GM19397 (cell line): Measurements from ENCODE around the gene GTF2A2.
"Not testable (repeated sequence)": the region's sequence is repeated elsewhere in the genome, so short reads cannot be mapped to it uniquely, and the experiment has no call there.

Experiments used
- ATAC-seq: cut with Tn5 transposase; IDR thresholded peaks from one replicate; pipeline ENCODE4 v1.9.1; 2021; ENCODE audit warnings: mild to moderate bottlenecking, moderate library complexity; ENCODE audit not compliant: unreplicated experiment

GTF2A2 gene

DNA sequence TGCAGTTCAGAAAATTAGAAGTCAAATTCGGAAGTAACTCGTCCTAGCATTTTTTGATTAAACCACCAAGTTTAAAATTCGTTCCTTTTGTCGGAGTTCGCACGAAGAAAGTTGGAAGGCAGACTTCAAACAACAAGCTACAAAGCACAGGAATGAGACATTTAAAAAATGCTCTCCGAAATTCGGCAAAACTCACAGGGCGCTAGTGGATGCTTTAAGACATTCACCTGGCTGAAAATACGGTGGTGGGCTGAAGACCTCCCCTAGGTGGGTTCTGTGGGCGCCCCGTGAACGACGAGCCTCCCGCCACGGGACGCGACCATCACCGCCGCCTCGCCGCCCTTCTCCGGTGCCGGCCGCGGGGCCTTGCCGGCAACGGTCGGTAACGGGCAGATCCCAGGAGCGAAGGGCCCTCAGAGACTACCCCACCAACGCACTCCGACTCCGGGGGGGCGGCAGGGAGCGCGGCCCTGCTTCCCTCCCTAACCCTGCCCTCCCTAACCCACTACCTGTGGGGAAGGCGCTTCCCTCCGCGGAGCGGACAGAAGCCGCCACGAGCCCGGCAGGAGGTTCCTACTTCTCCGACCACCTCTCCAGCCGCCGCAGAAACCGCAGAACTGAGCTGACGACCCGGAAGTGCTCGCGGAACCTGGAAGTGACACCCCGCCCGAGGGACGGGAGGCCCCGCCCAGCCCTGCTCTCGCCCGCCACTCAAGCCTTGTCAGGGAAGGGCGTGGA is at the start of gene GTF2A2:
TSS of gene GTF2A2 (minus strand) at position 619 of the 738 bp plus-strand sequence. CDS start 5,238 bp downstream, outside the sequence.
- ATAC-seq, result peak; percentile 99

- no peak for ATAC-seq
Measured at GRCh38 chr15:59703979-59704796, 46.9 kb upstream of the GTF2A2 start.

DNA sequence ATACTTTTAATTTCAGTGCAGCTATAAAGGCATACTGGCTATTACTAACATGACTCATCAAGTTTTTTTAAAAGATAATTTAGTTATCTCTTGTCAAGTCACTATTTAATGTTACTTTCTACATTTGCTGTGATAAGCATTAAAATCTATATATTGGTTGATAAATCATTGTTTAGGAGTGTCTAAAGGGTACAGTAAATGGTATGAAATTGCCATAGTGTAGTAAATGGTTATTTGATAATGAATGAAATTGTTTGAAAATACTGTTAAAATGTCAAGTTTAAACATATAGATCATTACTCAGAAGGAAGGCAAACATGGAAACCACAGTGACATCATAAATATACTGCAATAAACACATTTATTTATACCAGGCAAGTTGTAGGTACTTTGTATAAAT is 45.0 kb upstream of the GTF2A2 start:
- ATAC-seq, result no peak

- no peak for ATAC-seq
Measured at GRCh38 chr15:59701880-59702279, 44.6 kb upstream of the GTF2A2 start.

GRCh38 chr15:59699810-59700431 is 42.6 kb upstream of the GTF2A2 start:
- no peak for ATAC-seq

DNA sequence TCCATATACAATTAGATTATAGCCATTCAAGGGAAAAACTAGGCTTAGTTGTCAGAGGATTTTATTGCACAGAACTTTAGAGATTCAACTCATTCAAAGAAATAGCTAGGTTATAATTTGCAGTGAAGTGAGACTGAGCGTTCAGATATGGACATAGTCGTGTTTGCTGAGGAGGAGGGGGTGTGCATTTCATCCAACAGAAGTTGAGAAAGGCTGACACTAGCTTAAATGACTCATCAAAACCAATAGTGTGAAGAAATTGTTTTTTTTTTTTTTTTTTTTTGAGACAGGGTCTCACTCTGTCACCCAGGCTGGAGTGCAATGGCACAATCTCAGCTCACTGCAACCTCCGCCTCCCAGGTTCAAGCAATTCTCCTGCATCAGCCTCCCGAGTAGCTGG is 40.8 kb upstream of the GTF2A2 start:
- ATAC-seq, result not testable (repeated sequence)

DNA sequence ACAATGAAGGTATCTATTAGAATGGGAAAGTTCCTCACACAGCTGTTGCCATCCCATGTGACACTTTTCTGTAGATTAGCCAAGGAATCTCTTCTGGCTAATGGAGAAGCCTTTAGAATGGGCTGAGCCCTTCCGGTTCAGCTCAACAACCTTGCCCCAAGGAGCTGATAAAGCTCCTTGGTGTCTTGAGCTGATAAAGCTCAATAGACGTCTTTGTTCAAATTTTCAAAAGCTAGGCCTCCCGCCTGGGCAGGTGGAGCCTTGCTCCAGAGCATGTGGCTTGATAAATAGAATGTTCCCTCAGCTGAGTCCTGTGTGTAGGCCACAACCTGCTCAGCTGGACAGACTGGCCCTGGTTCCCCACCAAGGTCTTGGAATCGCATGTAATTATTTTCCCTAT is 39.0 kb upstream of the GTF2A2 start:
- no peak for ATAC-seq

GRCh38 chr15:59694779-59695178 is 37.5 kb upstream of the GTF2A2 start:
- ATAC-seq, result no peak

DNA sequence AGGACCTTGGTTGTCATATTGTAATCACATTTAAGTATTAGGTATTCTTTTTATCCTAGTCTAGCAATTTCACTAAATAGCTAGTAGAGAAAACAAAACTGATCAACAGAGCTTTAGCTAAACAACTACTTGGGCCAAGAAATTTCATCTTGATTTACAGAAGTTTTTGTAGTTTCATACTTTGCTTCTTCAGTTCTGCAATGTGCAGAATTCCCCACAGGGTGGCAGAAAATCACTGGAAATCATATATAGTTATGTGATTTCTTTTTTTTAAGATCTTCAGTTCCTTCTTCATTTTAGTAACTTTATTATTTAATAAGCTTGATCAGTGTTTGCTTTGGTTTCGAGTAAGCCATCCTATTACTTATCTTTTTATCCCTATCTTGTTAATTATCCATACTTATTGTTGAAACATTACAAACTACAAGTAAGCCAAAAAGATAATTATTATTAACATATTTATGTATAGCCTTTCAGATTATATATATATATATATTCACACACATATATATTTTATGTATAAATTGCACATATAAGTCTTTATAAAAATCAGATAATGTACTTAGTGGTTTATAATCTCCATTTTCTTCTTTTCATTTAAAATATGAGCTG is 34.0 kb upstream of the GTF2A2 start:
- ATAC-seq, result no peak

DNA sequence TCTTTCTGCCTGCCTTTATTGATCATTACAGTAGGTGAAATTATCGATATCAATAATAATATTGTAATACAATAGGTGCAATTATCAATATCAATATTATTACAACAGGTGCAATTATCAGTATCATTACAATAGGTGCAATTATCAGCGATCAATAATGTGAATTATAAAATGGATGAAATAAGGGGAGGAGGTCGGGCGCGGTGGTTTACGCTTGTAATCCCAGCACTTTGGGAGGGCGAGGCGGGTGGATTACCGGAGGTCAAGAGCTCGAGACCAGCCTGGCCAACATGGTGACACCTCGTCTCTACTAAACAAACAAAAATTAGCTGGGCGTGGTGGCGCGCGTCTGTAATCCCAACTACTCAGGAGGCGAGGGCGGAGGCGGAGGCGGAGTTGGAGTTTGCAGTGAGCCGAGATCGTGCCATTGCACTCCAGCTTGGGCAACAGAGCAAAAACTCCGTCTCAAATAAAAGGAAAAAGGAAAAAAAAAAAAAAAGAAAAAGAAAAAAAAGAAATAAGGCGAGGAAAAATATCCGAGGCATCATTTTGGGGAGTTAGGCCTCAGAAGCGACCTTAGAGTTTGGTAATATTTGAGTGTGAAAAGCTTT is 32.4 kb upstream of the GTF2A2 start:
- no peak for ATAC-seq

- peak; percentile 84 for ATAC-seq
Measured at GRCh38 chr15:59688782-59689625, 31.7 kb upstream of the GTF2A2 start, which contains the start of gene BNIP2. Gene BNIP2 (minus strand): TSS chr15:59689320. CDS start chr15:59682457, 6,863 bp downstream.

GRCh38 chr15:59688423-59688781 is 31.1 kb upstream of the GTF2A2 start:
- ATAC-seq, result peak; percentile 0

GRCh38 chr15:59687836-59688235 is 30.5 kb upstream of the GTF2A2 start:
- no peak for ATAC-seq

GRCh38 chr15:59686389-59686788 is 29.1 kb upstream of the GTF2A2 start:
- ATAC-seq, result no peak

GRCh38 chr15:59685737-59686297 is 28.5 kb upstream of the GTF2A2 start:
- ATAC-seq, result no peak

DNA sequence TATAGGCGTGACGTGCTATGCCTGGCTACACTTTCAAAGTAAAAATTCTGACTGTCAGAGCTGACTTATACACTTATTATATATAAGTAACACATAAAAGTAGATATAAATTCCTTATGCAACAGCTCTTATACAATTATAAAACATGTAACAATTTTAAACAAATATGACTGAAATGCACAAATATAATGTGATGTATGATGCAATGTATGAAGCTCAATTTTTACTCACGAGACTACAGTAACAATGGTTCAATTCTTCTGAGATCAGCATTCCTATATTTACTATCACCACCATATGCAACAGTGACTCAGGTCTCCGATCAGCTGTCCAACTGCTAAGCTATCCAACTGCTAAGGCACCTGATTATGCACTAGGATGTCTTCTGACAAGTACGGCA is 23.6 kb upstream of the GTF2A2 start:
- no peak for ATAC-seq

DNA sequence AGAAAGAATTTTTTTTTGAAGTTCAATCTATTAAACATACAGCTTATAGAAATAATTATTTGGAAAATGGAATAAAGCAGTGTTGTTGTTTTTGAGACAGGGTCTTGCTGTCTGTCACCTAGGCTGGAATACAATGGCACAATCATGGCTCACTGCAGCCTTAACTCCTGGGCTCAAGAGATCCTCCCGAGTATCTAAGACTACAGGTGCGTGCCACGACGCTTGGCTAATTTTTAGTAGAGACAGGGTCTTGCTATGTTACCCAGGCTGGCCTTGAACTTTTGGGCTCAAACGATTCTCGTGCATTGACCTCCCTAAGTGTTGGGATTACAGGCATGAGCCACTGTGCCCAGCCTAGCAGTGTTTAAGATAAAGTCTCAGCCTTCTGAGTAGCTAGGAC is 23.0 kb upstream of the GTF2A2 start:
- no peak for ATAC-seq

GRCh38 chr15:59678620-59679019 is 21.3 kb upstream of the GTF2A2 start:
- no peak for ATAC-seq

DNA sequence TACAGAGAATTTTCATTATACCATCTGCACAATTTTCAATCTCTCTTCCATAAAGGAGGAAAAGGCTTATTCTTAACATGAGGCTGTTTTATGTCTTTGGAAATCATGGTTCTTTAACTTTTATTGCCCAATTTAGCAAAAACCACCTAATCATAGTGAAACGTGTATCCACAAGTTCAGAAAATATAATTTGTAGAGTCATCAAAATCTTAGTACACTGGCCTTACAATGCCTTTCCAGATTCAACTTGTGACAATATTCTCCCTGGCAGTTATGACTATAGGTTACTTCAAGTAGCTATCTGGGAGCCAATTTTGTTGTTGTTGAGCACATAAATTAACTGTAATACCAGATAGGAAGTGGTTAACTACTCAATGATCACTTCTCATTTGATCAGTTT is 20.9 kb upstream of the GTF2A2 start:
- ATAC-seq, result no peak

- ATAC-seq, result no peak
Measured at GRCh38 chr15:59676565-59676964, 19.2 kb upstream of the GTF2A2 start.
